OCI-LY1 (cell line): ENCODE results near the gene RABL2A.
"Not testable (repeated sequence)": the region's sequence is repeated elsewhere in the genome, so short reads cannot be mapped to it uniquely, and the experiment has no call there.

ENCODE experiments used
- H2AFZ ChIP-seq: fragments of 200-600 bp; sonication (generic), shearing (Covaris generic); 2 replicates; pipeline ENCODE4 v1.6.0; 2014; ENCODE audit warnings: antibody characterized with exemption, mild to moderate bottlenecking, low read length
- H3F3A ChIP-seq: fragments of 200-600 bp; sonication (generic), shearing (Covaris generic); 2 replicates; pipeline ENCODE4 v1.6.0; 2014; ENCODE audit warnings: mild to moderate bottlenecking, antibody characterized with exemption, low read length, moderate library complexity; ENCODE audit not compliant: insufficient read depth
- H3K27ac ChIP-seq: fragments of 200-600 bp; sonication (generic); 2 replicates; pipeline ENCODE4 v1.5.1; 2014; ENCODE audit warnings: low read length, mixed run types, mild to moderate bottlenecking, low read depth; ENCODE audit not compliant: poor library complexity, severe bottlenecking
- H3K27me3 ChIP-seq: fragments of 200-600 bp; sonication (generic); 2 replicates; pipeline ENCODE4 v1.6.0; 2014; ENCODE audit warnings: antibody characterized with exemption, mild to moderate bottlenecking, low read length, moderate library complexity; ENCODE audit not compliant: insufficient read depth
- H3K36me3 ChIP-seq: fragments of 200-600 bp; sonication (generic); 2 replicates; pipeline ENCODE4 v1.6.1; 2014; ENCODE audit warnings: mild to moderate bottlenecking, antibody characterized with exemption, low read length, moderate library complexity, mixed read lengths; ENCODE audit not compliant: insufficient read depth
- H3K4me1 ChIP-seq: fragments of 200-600 bp; sonication (generic); 2 replicates; pipeline ENCODE4 v1.5.1; 2014; ENCODE audit warnings: mild to moderate bottlenecking, low read length, moderate library complexity; ENCODE audit not compliant: insufficient read depth, severe bottlenecking
- H3K4me2 ChIP-seq: fragments of 200-600 bp; sonication (generic), shearing (Covaris generic); 2 replicates; pipeline ENCODE4 v1.6.1; 2014; ENCODE audit warnings: low read length
- H3K4me3 ChIP-seq: fragments of 200-600 bp; sonication (generic); 2 replicates; pipeline ENCODE4 v1.5.1; 2014; ENCODE audit warnings: low read length, low read depth, mild to moderate bottlenecking, mixed read lengths; ENCODE audit not compliant: poor library complexity, severe bottlenecking
- H3K79me2 ChIP-seq: fragments of 200-600 bp; shearing (Covaris generic); 2 replicates; pipeline ENCODE4 v1.6.1; 2016; ENCODE audit warnings: mixed run types, low read length, mixed read lengths; ENCODE audit not compliant: insufficient read depth
- H3K9ac ChIP-seq: fragments of 200-600 bp; sonication (generic), shearing (Covaris generic); 2 replicates; pipeline ENCODE4 v1.6.1; 2014; ENCODE audit warnings: mild to moderate bottlenecking, low read length, mixed read lengths
- H3K9me2 ChIP-seq: fragments of 200-600 bp; sonication (generic), shearing (Covaris generic); 2 replicates; pipeline ENCODE4 v1.6.1; 2014; ENCODE audit warnings: low read depth, mild to moderate bottlenecking, low read length, mixed read lengths
- H3K9me3 ChIP-seq: fragments of 200-600 bp; shearing (Covaris generic); 2 replicates; pipeline ENCODE4 v1.6.1; 2014; ENCODE audit warnings: low read length, mixed read lengths
- H4K20me1 ChIP-seq: fragments of 200-600 bp; sonication (generic), shearing (Covaris generic); 2 replicates; pipeline ENCODE4 v1.6.0; 2016; ENCODE audit warnings: mild to moderate bottlenecking, low read length; ENCODE audit not compliant: insufficient read depth
- CTCF ChIP-seq: fragments of 200-600 bp; sonication (generic), shearing (Covaris generic); IDR thresholded peaks from 2 replicates; pipeline ENCODE4 v1.5.1; 2017; ENCODE audit warnings: mild to moderate bottlenecking, antibody characterized with exemption, low read length, moderate library complexity, mixed read lengths
- EZH2 ChIP-seq: fragments of 200-600 bp; sonication (generic), shearing (Covaris generic); IDR thresholded peaks from 2 replicates; pipeline ENCODE4 v1.8.0; 2017; ENCODE audit warnings: borderline replicate concordance, mixed run types, mild to moderate bottlenecking, antibody characterized with exemption, low read length, moderate library complexity, mixed read lengths

RABL2A gene

GRCh38 chr2:113602869-113603466 is 24.1 kb upstream of the RABL2A start:
- no peaks in the 10 kb centered on the region for H3F3A ChIP-seq
- no peaks in the 10 kb centered on the region for H3K36me3 ChIP-seq
- no peaks in the 10 kb centered on the region for H3K9me3 ChIP-seq
- TF ChIP-seq EZH2 (no peak), CTCF (no peak)
- no peaks in the 10 kb centered on the region for H4K20me1 ChIP-seq
- no peaks in the 10 kb centered on the region for H3K9me2 ChIP-seq
- H3K4me3 ChIP-seq = peak overlapping the region; percentile 56
- H3K79me2 ChIP-seq = no peaks in the 10 kb centered on the region
- H2AFZ ChIP-seq = no peak overlapping the region
- peak overlapping the region; percentile 56 for H3K27ac ChIP-seq
- H3K4me2 ChIP-seq = peak overlapping the region; percentile 60
- peak overlapping the region; percentile 19; the same call in 1 of the 2 replicates for H3K9ac ChIP-seq
- H3K27me3 ChIP-seq = no peaks in the 10 kb centered on the region
- H3K4me1 ChIP-seq = peaks cover 11% of the 10 kb centered on the region

- H3K79me2 ChIP-seq, H3K9me2 ChIP-seq, H3F3A ChIP-seq, H3K36me3 ChIP-seq, H3K9me3 ChIP-seq, H3K27me3 ChIP-seq, H4K20me1 ChIP-seq, H2AFZ ChIP-seq: not testable (repeated sequence)
- Histone ChIP-seq H3K4me3 (peak overlapping the region; percentile 64), H3K27ac (peak overlapping the region; percentile 83), H3K9ac (peak overlapping the region; percentile 76), H3K4me2 (peak overlapping the region; percentile 64), H3K4me1 (peaks cover 11% of the 10 kb centered on the region)
Observed at GRCh38 chr2:113603467-113604084, 23.5 kb upstream of the RABL2A start.

GRCh38 chr2:113604085-113604477 is 23.0 kb upstream of the RABL2A start:
- Histone ChIP-seq H3K4me2 (peak overlapping the region; percentile 64), H3K4me1 (peaks cover 11% of the 10 kb centered on the region), H3K9ac (peak overlapping the region; percentile 76), H3K4me3 (peak overlapping the region; percentile 64), H3K27ac (peak overlapping the region; percentile 83)
- H3F3A ChIP-seq, H3K36me3 ChIP-seq, H3K9me3 ChIP-seq, H3K27me3 ChIP-seq, H4K20me1 ChIP-seq, H3K9me2 ChIP-seq, H2AFZ ChIP-seq, H3K79me2 ChIP-seq: not testable (repeated sequence)
- TF ChIP-seq CTCF = peak; percentile 96

GRCh38 chr2:113604661-113605060 is 22.4 kb upstream of the RABL2A start:
- H4K20me1 ChIP-seq, H3K4me2 ChIP-seq, H3K9ac ChIP-seq, H3K36me3 ChIP-seq, H3K9me3 ChIP-seq, H3K4me3 ChIP-seq, H2AFZ ChIP-seq, H3F3A ChIP-seq, H3K9me2 ChIP-seq, H3K27me3 ChIP-seq, H3K27ac ChIP-seq, H3K79me2 ChIP-seq: not testable (repeated sequence)
- peaks cover 11% of the 10 kb centered on the region for H3K4me1 ChIP-seq

- H3K9me2 ChIP-seq = not testable (repeated sequence)
Observed at GRCh38 chr2:113606036-113606435, 21.0 kb upstream of the RABL2A start.

GRCh38 chr2:113609822-113610221 is 17.2 kb upstream of the RABL2A start:
- not testable (repeated sequence) for H2AFZ ChIP-seq, H3F3A ChIP-seq, H3K4me1 ChIP-seq, H3K27ac ChIP-seq, H3K4me2 ChIP-seq, H3K79me2 ChIP-seq, H3K9me2 ChIP-seq, H3K36me3 ChIP-seq, H3K9me3 ChIP-seq, H3K27me3 ChIP-seq, H4K20me1 ChIP-seq, H3K4me3 ChIP-seq, H3K9ac ChIP-seq

More at GRCh38 chr2:113606036-113606435, 21.0 kb upstream of the RABL2A start:
- H4K20me1 ChIP-seq, H3K79me2 ChIP-seq, H3K9me3 ChIP-seq, H3K9ac ChIP-seq, H3K4me2 ChIP-seq, H3K27me3 ChIP-seq, H3K27ac ChIP-seq, H3F3A ChIP-seq, H3K4me3 ChIP-seq, H3K36me3 ChIP-seq, H2AFZ ChIP-seq: not testable (repeated sequence)
- H3K4me1 ChIP-seq = peaks cover 11% of the 10 kb centered on the region
